Memory B cell (primary cell): ENCODE results near the gene DNASE1L3.

Experiments
- ATAC-seq: fragments of 150-1000 bp; cut with Tn5 transposase; 2 replicates; pipeline ENCODE4 v1.10.0; 2021; ENCODE audit warnings: low read depth, mild to moderate bottlenecking, moderate library complexity
- DNase-seq, 2 donors: peaks; one replicate each; pipeline ENCODE4 v3.0.0; 2022; ENCODE audit warnings: low spot score in 2 of 2
- H3K27ac Mint-ChIP-seq: one replicate; pipeline ENCODE4 v1.8.0; 2022; ENCODE audit warnings: mild to moderate bottlenecking, moderate library complexity, mixed read lengths
- H3K27me3 Mint-ChIP-seq: one replicate; pipeline ENCODE4 v1.8.0; 2022; ENCODE audit warnings: mixed read lengths
- H3K36me3 Mint-ChIP-seq: one replicate; pipeline ENCODE4 v1.8.0; 2022; ENCODE audit warnings: mild to moderate bottlenecking, mixed read lengths
- H3K4me1 Mint-ChIP-seq: one replicate; pipeline ENCODE4 v1.8.0; 2022; ENCODE audit warnings: mixed read lengths
- H3K4me3 Mint-ChIP-seq: one replicate; pipeline ENCODE4 v1.8.0; 2022; ENCODE audit warnings: mild to moderate bottlenecking, moderate library complexity, mixed read lengths
- H3K9me3 Mint-ChIP-seq: one replicate; pipeline ENCODE4 v1.8.0; 2022; ENCODE audit warnings: mixed read lengths

DNASE1L3 gene

DNA sequence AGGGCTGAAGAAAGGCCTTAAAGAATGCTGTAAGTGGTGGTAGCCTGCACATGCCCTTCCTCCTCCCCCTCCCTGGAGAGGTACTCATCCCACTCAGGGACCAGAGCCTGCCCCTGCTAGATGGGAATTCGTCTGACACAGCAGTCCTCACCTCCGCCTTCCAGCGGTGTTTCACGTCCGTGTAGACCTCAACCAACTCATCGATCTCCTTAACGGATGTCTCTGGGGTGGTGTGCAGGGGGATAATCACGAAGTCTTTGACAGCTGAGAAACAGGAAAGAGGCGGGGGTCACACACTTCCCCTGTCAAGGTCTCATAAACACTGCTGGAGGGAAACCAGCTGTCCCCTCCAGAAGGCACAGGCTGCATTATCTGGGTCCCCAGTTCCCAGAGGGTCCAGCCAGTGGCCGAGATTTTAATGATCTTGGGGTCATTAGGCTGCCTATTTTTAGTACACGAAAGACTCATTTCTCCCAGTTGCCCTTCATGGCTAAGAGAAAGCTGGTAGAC is 9.9 kb downstream of the DNASE1L3 start:
- no peaks in the 10 kb centered on the region for H3K36me3 Mint-ChIP-seq
- no peak overlapping the region for H3K4me3 Mint-ChIP-seq
- no peaks in the 10 kb centered on the region for H3K27me3 Mint-ChIP-seq
- H3K9me3 Mint-ChIP-seq: peaks cover 1% of the 10 kb centered on the region
- ATAC-seq: no peak
- peak overlapping the region; percentile 70 for H3K27ac Mint-ChIP-seq
- no peak for DNase-seq
- peaks cover 37% of the 10 kb centered on the region for H3K4me1 Mint-ChIP-seq

- Mint-ChIP-seq H3K27ac (peak overlapping the region; percentile 70), H3K9me3 (peaks cover 1% of the 10 kb centered on the region), H3K27me3 (no peaks in the 10 kb centered on the region), H3K36me3 (no peaks in the 10 kb centered on the region), H3K4me1 (peaks cover 37% of the 10 kb centered on the region), H3K4me3 (no peak overlapping the region)
- ATAC-seq (no peak), DNase-seq (no peak)
These were observed 10.6 kb downstream of the DNASE1L3 start for GRCh38 chr3:58200121-58200709.

DNA sequence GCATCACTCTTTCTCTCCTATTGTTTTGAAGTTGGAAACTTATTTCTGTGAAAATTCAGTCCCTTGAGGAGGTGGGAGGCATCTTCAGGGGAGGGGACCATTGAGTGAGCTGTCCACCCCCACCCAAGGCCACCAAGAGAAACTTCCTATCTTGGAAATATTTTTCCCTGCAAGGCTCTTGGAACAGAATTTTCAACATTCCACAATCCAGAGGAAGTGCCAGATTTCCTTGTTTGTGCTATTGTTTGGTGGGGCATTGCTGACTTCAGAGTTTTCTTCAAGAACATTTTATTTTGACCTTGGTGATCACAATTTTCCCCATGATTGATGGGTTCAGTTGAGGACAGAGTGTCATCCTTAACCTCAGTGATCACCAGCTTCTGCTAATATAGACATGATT is 12.0 kb downstream of the DNASE1L3 start:
- Mint-ChIP-seq H3K27ac (peak overlapping the region; percentile 98), H3K4me1 (peaks cover 37% of the 10 kb centered on the region), H3K36me3 (no peaks in the 10 kb centered on the region), H3K9me3 (peaks cover 1% of the 10 kb centered on the region), H3K27me3 (no peaks in the 10 kb centered on the region), H3K4me3 (no peak overlapping the region)
- DNase-seq (no peak), ATAC-seq (no peak)

DNA sequence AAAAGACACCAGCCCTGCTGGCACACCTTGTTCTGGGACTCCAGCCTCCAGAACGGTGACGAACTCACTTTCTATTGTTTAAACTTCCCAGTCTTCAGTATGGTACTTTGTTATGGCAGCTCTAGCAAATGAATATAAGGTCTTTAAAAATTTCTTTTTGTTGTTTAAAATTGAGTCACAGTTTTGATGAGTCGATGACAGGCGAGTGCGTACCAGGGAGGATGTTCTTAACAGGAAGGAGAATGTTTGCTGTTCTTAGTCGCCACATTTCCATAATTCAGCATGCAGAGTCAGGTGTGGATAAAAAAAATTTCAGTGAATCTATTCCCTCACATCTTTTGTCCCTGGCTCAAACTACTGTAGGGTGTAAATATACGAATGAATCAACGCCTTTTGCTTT is 12.4 kb downstream of the DNASE1L3 start:
- Mint-ChIP-seq H3K4me3 (no peak overlapping the region), H3K27ac (peak overlapping the region; percentile 98), H3K9me3 (peaks cover 1% of the 10 kb centered on the region), H3K4me1 (peaks cover 37% of the 10 kb centered on the region), H3K36me3 (no peaks in the 10 kb centered on the region), H3K27me3 (no peaks in the 10 kb centered on the region)
- ATAC-seq (no peak), DNase-seq (no peak)

- H3K4me1 Mint-ChIP-seq: peaks cover 32% of the 10 kb centered on the region
- H3K27me3 Mint-ChIP-seq: no peaks in the 10 kb centered on the region
- H3K27ac Mint-ChIP-seq: peak overlapping the region; percentile 98
- H3K36me3 Mint-ChIP-seq: no peaks in the 10 kb centered on the region
- peaks cover 1% of the 10 kb centered on the region for H3K9me3 Mint-ChIP-seq
- DNase-seq: no peak
- H3K4me3 Mint-ChIP-seq: no peak overlapping the region
- ATAC-seq: no peak
These were observed 13.2 kb downstream of the DNASE1L3 start for GRCh38 chr3:58197588-58197987.

DNA sequence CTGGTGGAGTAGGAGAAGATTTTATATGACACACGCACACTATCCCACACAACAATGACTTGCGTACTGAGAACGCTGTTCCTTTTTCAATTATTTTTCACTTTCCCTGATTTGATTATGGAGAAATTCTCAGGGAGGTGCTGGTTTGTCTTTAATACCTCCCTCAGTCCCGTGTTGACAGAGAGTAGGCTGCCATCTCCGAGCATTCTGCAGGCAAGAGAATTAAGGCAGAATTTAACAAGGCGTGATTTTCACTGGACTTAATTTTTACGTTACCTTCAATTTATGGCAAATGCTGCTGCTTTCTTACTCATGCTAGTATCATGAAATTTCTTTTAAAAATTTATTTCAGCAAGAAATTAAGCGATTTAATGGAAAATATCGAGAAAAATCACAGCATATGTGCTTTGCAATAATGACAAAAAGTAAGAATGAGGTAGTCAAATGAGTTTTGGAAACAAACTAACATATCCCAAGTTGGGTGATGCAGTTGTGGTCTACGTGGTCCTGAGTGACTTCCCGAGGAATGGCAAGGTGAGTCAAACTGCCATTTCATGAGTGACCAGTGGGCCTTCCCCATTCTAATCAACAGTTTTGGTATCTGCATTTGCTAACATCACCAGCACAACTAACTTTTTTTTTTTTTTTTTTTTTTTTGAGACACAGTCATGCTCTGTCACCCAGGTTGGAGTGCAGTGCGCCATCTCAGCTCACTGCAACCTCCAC is 16.9 kb downstream of the DNASE1L3 start:
- H3K36me3 Mint-ChIP-seq: no peaks in the 10 kb centered on the region
- no peak for DNase-seq
- ATAC-seq: no peak
- peaks cover 20% of the 10 kb centered on the region for H3K4me1 Mint-ChIP-seq
- no peaks in the 10 kb centered on the region for H3K27me3 Mint-ChIP-seq
- no peaks in the 10 kb centered on the region for H3K9me3 Mint-ChIP-seq
- no peak overlapping the region for H3K4me3 Mint-ChIP-seq
- no peak overlapping the region for H3K27ac Mint-ChIP-seq

DNA sequence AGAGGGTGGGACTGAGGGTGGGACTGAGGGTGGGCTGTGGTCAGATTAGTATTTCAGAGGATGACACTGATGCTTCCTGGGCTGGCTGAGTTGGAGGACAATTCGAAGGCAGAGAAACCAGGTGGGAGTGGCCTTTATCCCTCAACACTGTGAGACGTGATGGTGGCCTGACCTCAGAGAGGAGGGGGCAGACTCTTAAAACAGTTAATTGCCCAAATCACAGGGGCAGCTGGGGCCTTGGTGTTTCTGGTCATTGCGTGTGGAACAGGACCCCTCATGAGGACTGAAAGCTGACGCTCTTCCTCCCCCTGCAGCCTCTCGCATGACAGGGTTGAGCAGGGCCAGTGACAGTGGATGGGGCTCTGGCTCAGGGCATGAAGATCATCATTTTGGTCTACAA is 18.7 kb downstream of the DNASE1L3 start:
- H3K36me3 Mint-ChIP-seq: no peaks in the 10 kb centered on the region
- H3K27ac Mint-ChIP-seq: peak overlapping the region; percentile 46
- H3K27me3 Mint-ChIP-seq: no peaks in the 10 kb centered on the region
- H3K4me3 Mint-ChIP-seq: no peak overlapping the region
- no peaks in the 10 kb centered on the region for H3K9me3 Mint-ChIP-seq
- DNase-seq (no peak), ATAC-seq (no peak)
- peaks cover 11% of the 10 kb centered on the region for H3K4me1 Mint-ChIP-seq

DNA sequence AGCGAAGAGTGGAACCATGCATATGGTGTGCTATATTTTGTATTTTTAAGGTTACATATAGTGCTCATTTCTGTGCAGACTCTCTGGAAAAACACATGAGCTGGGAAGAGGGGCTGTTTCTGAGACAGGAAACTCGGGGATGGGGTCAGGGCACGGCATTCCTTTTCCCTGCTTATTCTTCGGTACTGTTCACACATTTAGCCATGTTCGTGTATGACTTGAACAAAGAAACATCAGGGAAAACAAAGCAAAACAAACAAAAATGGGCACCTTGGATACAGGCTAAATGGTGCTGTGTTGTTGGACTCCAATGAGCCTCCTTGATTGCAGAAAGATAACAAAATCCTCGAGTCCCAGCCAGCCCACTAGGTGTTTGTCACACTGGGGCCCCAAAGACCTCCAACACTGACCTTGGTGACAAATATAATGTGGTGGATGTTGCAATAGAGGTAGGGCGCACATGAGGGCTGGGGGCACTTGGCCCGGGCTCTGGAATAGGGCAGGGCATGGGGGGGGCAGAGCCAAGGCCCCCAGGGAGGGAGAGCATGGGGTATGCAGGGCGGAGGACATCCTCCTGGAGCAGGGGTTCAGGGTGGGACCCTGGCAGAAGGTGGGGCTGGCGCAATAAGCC is 19.3 kb downstream of the DNASE1L3 start:
- H3K4me1 Mint-ChIP-seq: peaks cover 5% of the 10 kb centered on the region
- DNase-seq (no peak), ATAC-seq (no peak)
- H3K9me3 Mint-ChIP-seq: no peaks in the 10 kb centered on the region
- peak overlapping the region; percentile 26 for H3K27ac Mint-ChIP-seq
- H3K36me3 Mint-ChIP-seq: no peaks in the 10 kb centered on the region
- H3K27me3 Mint-ChIP-seq: no peaks in the 10 kb centered on the region
- no peak overlapping the region for H3K4me3 Mint-ChIP-seq

- no peaks in the 10 kb centered on the region for H3K36me3 Mint-ChIP-seq
- H3K27ac Mint-ChIP-seq: peak overlapping the region; percentile 26
- H3K4me1 Mint-ChIP-seq: peaks cover 4% of the 10 kb centered on the region
- no peaks in the 10 kb centered on the region for H3K9me3 Mint-ChIP-seq
- ATAC-seq: no peak
- H3K27me3 Mint-ChIP-seq: no peaks in the 10 kb centered on the region
- no peak for DNase-seq
- no peak overlapping the region for H3K4me3 Mint-ChIP-seq
These were observed 19.9 kb downstream of the DNASE1L3 start for GRCh38 chr3:58190882-58191281.

GRCh38 chr3:58190291-58190690 is 20.5 kb downstream of the DNASE1L3 start:
- ATAC-seq (no peak), DNase-seq (no peak)
- no peaks in the 10 kb centered on the region for H3K36me3 Mint-ChIP-seq
- peaks cover 4% of the 10 kb centered on the region for H3K4me1 Mint-ChIP-seq
- H3K9me3 Mint-ChIP-seq: no peaks in the 10 kb centered on the region
- no peak overlapping the region for H3K4me3 Mint-ChIP-seq
- H3K27me3 Mint-ChIP-seq: no peaks in the 10 kb centered on the region
- H3K27ac Mint-ChIP-seq: no peak overlapping the region

GRCh38 chr3:58189691-58190090 is 21.1 kb downstream of the DNASE1L3 start:
- no peak overlapping the region for H3K27ac Mint-ChIP-seq
- DNase-seq (no peak), ATAC-seq (no peak)
- H3K36me3 Mint-ChIP-seq: no peaks in the 10 kb centered on the region
- peaks cover 4% of the 10 kb centered on the region for H3K4me1 Mint-ChIP-seq
- no peak overlapping the region for H3K4me3 Mint-ChIP-seq
- no peaks in the 10 kb centered on the region for H3K9me3 Mint-ChIP-seq
- no peaks in the 10 kb centered on the region for H3K27me3 Mint-ChIP-seq

DNA sequence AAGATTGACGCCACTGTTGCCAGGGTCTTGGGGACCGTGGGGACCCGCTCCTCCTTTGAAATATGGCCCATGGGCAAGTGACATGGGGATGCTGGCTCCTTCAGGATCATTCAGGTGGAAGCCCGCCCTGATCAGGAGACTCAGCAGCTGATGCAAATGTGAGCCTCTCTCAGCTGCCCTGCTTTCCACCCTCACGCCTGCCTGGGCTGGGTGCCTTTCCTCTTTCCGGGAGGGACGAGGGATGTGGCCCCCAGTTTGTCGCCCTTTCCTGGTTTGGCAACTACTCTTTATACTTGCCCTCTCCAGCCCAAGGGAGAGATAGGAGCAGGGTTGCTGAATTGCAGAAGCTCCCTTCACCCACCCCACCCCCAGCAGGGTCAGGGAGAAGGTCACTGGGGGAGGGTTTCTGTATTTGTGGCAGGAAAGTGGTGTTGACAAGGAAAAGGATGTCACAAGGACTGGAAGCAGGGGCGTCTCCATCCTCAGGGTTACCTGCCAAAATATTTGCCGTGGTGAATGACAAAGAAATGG is 21.8 kb downstream of the DNASE1L3 start:
- H3K27ac Mint-ChIP-seq: no peak overlapping the region

DNA sequence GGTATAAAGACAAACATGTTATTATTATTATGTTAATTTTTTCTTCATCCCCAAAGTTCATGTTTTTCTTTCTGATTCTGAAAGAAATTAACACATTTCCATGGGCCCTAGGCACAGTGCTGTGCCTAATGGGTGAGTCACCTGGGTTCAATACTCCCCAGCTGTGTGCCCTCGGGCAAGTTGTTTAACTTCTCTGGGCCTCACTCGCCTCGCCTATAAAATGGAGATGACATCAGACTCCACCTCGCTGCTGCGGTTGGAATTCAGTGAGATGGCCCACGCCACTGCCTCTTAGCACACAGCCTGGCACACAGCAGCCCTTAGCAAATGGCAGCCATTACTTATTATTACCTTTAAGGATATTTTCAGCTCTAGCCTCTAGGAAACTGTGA is 22.6 kb downstream of the DNASE1L3 start:
- peaks cover 7% of the 10 kb centered on the region for H3K4me1 Mint-ChIP-seq
- H3K27me3 Mint-ChIP-seq: no peaks in the 10 kb centered on the region
- H3K9me3 Mint-ChIP-seq: no peaks in the 10 kb centered on the region
- ATAC-seq (no peak), DNase-seq (no peak)
- H3K36me3 Mint-ChIP-seq: no peaks in the 10 kb centered on the region
- H3K27ac Mint-ChIP-seq: no peak overlapping the region
- no peak overlapping the region for H3K4me3 Mint-ChIP-seq

More for the DNA sequence above, 21.8 kb downstream of the DNASE1L3 start:
- Mint-ChIP-seq H3K27me3 (no peaks in the 10 kb centered on the region), H3K36me3 (no peaks in the 10 kb centered on the region), H3K9me3 (no peaks in the 10 kb centered on the region), H3K4me1 (peaks cover 4% of the 10 kb centered on the region), H3K4me3 (no peak overlapping the region)
- DNase-seq: no peak
- no peak for ATAC-seq

- DNase-seq (no peak), ATAC-seq (no peak)
- Mint-ChIP-seq H3K27me3 (no peaks in the 10 kb centered on the region), H3K36me3 (no peaks in the 10 kb centered on the region), H3K4me3 (no peak overlapping the region), H3K4me1 (peaks cover 20% of the 10 kb centered on the region), H3K27ac (no peak overlapping the region), H3K9me3 (no peaks in the 10 kb centered on the region)
These were observed 25.8 kb downstream of the DNASE1L3 start for GRCh38 chr3:58184982-58185360.
